Spleen (tissue), 7 donors: Measurements from ENCODE around the gene MMP13.

ENCODE experiments used
- CTCF ChIP-seq, 11 experiments: fragments of 200-600 bp in 7 of 11; fragments of 450-650 bp in 4 of 11; sonication (generic) in 4 of 11; IDR thresholded peaks in 8 of 11; conservative IDR thresholded peaks in 3 of 11; 1 replicate in 7 of 11; 2 replicates in 4 of 11; pipeline versions ENCODE4 v1.4.0 to v1.8.0; 2016 to 2021; ENCODE audit warnings: antibody characterized with exemption in 11 of 11, inconsistent platforms in 4 of 11, mild to moderate bottlenecking in 1 of 11
- POLR2A ChIP-seq, 3 donors: fragments of 450-650 bp; IDR thresholded peaks; one replicate each; pipeline ENCODE4 v1.5.1; 2017; ENCODE audit warnings: antibody characterized with exemption in 3 of 3, mild to moderate bottlenecking in 1 of 3
- POLR2AphosphoS5 ChIP-seq, 3 donors: sonication (generic); formaldehyde crosslinking; IDR thresholded peaks; one replicate each; pipeline ENCODE4 v1.5.1; 2017; ENCODE audit warnings: antibody characterized with exemption in 3 of 3
- donor health status: DM: no; HTN: no; CAD: no; lungs with moderate emphysema.
- donor health status: DM: no; HTN: no; CAD: no.
- donor health status: DM: no; HTN: no; CAD: no.

GRCh38 chr11:102936864-102937509, 18.5 kb downstream of the MMP13 start:
- no peak for TF ChIP-seq POLR2AphosphoS5 (IDR thresholded peaks at IDR 0.05)
- TF ChIP-seq CTCF (IDR thresholded peaks at IDR 0.05 in 8 of 11, conservative IDR thresholded peaks at IDR 0.05 in 3 of 11), result no peak
- TF ChIP-seq POLR2A (IDR thresholded peaks at IDR 0.05), result no peak
